Progenitor cell of endocrine pancreas (in vitro differentiated cells): ENCODE data around the gene MVK. TPM values are rescaled to one million over a fixed set of nuclear protein-coding genes. Genes with fewer than 3 reads are reported as not detected.

Source experiments
- DNase-seq: peaks from one replicate; pipeline ENCODE4 v3.0.0; 2021; ENCODE audit warnings: low spot score; ENCODE audit not compliant: unreplicated experiment
- H3K27ac Mint-ChIP-seq: 2 replicates; pipeline ENCODE4 v1.8.0; 2021; ENCODE audit warnings: mild to moderate bottlenecking, moderate library complexity, mixed read lengths
- H3K27me3 Mint-ChIP-seq: 2 replicates; pipeline ENCODE4 v1.8.0; 2021; ENCODE audit warnings: mixed read lengths
- H3K36me3 Mint-ChIP-seq: 2 replicates; pipeline ENCODE4 v1.8.0; 2022; ENCODE audit warnings: mixed read lengths; ENCODE audit not compliant: insufficient read depth
- H3K4me1 Mint-ChIP-seq: 2 replicates; pipeline ENCODE4 v1.8.0; 2021; ENCODE audit warnings: low read depth, mixed read lengths
- H3K4me3 Mint-ChIP-seq: 2 replicates; pipeline ENCODE4 v1.8.0; 2021; ENCODE audit warnings: low read depth, mild to moderate bottlenecking, moderate library complexity, mixed read lengths
- H3K9me3 Mint-ChIP-seq: 2 replicates; pipeline ENCODE4 v1.8.0; 2021; ENCODE audit warnings: low read depth, mixed read lengths
- CTCF ChIP-seq: fragments of 200-600 bp; sonication (generic); IDR thresholded peaks from one replicate; pipeline ENCODE4 v1.5.0; 2021; ENCODE audit warnings: antibody characterized with exemption, mild to moderate bottlenecking; ENCODE audit not compliant: unreplicated experiment
- total RNA-seq: library from RNA; stranded (reverse); gene quantifications from 2 replicates; pipeline ENCODE4 v1.2.1, GENCODE V29; 2021

Gene MVK
- total RNA-seq, 1 donor from 2014 or later = 33.3 TPM

- TF ChIP-seq CTCF = no peak
- H3K27me3 Mint-ChIP-seq = no peaks in the 10 kb centered on the region
- peaks cover 10% of the 10 kb centered on the region for H3K4me1 Mint-ChIP-seq
- H3K9me3 Mint-ChIP-seq = no peaks in the 10 kb centered on the region
- no peak overlapping the region for H3K27ac Mint-ChIP-seq
- H3K4me3 Mint-ChIP-seq = no peak overlapping the region
- DNase-seq = no peak
- peaks cover 6% of the 10 kb centered on the region for H3K36me3 Mint-ChIP-seq
Observed at GRCh38 chr12:109578330-109578927, 4.8 kb downstream of the MVK start.

- DNase-seq = no peak
- Mint-ChIP-seq H3K4me1 (peaks cover 4% of the 10 kb centered on the region), H3K36me3 (peaks cover 7% of the 10 kb centered on the region), H3K9me3 (no peaks in the 10 kb centered on the region), H3K27me3 (no peaks in the 10 kb centered on the region), H3K4me3 (no peak overlapping the region), H3K27ac (no peak overlapping the region)
- TF ChIP-seq CTCF = no peak
Observed at GRCh38 chr12:109579639-109580038, 6.0 kb downstream of the MVK start.

DNA sequence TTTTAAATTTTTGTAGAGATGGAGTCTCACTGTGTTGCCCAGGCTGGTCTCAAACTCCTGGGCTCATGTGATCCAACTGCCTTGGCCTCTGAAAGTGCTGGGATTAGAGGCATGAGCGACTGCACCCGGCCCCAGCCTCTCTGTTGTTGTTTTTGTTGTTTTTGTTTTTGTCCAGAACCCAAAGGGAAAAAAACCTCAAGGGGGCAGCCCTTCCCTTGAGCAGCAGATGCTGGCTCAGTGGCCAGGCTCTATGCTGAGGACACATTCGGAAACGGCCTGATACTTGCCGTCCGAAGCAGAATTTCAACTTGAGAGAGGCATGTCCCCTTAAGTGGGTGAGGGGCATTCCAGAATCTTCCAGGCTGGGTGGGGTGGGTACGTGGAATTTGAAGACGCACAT, 6.7 kb downstream of the MVK start:
- Mint-ChIP-seq H3K4me3 (no peak overlapping the region), H3K36me3 (peaks cover 7% of the 10 kb centered on the region), H3K27me3 (no peaks in the 10 kb centered on the region), H3K27ac (no peak overlapping the region), H3K9me3 (no peaks in the 10 kb centered on the region), H3K4me1 (no peaks in the 10 kb centered on the region)
- no peak for TF ChIP-seq CTCF
- DNase-seq = no peak

DNA sequence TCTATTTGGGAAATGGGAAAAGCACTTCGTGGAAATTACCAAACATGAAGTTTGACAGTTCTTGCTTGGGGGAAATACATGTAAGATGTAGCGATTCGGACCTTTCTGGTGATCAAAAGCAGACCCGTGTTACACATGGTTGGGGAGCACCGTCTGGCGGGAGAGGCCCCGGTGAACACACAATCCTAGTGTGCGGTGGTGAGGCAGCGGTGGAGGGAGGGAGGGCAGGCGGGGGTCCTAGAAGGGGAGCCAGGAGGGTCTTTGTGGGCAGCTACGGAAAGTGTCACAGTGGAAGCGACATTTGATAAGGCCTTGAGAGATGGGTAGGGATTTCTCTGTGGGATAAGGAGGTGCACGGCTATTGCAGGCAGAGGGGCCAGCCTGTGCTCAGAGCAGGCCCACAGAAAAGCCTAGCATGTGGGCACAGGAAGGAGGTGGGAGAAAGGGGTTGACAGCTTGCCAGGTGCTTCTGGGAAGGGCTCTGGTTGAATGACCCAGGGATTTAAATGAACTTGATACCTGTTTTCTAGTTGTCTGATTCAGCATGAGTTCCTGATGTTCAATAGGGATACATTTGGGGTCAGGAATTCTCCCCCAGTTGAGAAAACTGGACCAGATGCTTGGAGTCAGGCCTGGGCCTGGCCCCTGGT, 7.2 kb downstream of the MVK start:
- no peak for DNase-seq
- H3K27ac Mint-ChIP-seq = no peak overlapping the region
- peaks cover 7% of the 10 kb centered on the region for H3K36me3 Mint-ChIP-seq
- TF ChIP-seq CTCF = no peak
- no peaks in the 10 kb centered on the region for H3K27me3 Mint-ChIP-seq
- no peaks in the 10 kb centered on the region for H3K9me3 Mint-ChIP-seq
- H3K4me1 Mint-ChIP-seq = no peaks in the 10 kb centered on the region
- no peak overlapping the region for H3K4me3 Mint-ChIP-seq

- H3K27ac Mint-ChIP-seq = no peak overlapping the region
- DNase-seq = no peak
- H3K9me3 Mint-ChIP-seq = no peaks in the 10 kb centered on the region
- H3K4me3 Mint-ChIP-seq = no peak overlapping the region
- TF ChIP-seq CTCF = no peak
- H3K4me1 Mint-ChIP-seq = no peaks in the 10 kb centered on the region
- peaks cover 5% of the 10 kb centered on the region for H3K36me3 Mint-ChIP-seq
- H3K27me3 Mint-ChIP-seq = no peaks in the 10 kb centered on the region
Observed at GRCh38 chr12:109581334-109581691, 7.7 kb downstream of the MVK start.
